HEK293 (cell line): ENCODE data around the gene C20orf96.
A peak's percentile ranks its signal among the peaks of the same experiment; 100 is the strongest.

Experiments used
- CTCF ChIA-PET: fragments of 350-600 bp; formaldehyde crosslinking; extraction: SDS; loops from one replicate; lab custom pipeline; 2021; ENCODE audit warnings: antibody characterized with exemption; lab: Yijun Ruan, JAX
- POLR2A ChIA-PET: fragments of 300-600 bp; formaldehyde crosslinking; extraction: SDS; loops from one replicate; lab custom pipeline; 2020; ENCODE audit warnings: antibody characterized with exemption, inconsistent platforms; lab: Yijun Ruan, JAX
- H3K27ac ChIP-seq: fragments of 200-500 bp; sonication (Bioruptor generic); 2 replicates; pipeline ENCODE4 v1.5.1; 2014; ENCODE audit warnings: low read depth, low read length, control low read depth, inconsistent platforms; ENCODE audit errors: extremely low read depth
- H3K36me3 ChIP-seq, 2 experiments: fragments of 200-500 bp in 1 of 2; sonication (Bioruptor generic) in 1 of 2; 1 replicate in 1 of 2; 2 replicates in 1 of 2; pipeline ENCODE4 v1.5.1; 2014 to 2017; ENCODE audit warnings: inconsistent platforms in 2 of 2, low read length in 2 of 2; ENCODE audit not compliant: control insufficient read depth in 2 of 2, insufficient read depth in 1 of 2
- H3K4me1 ChIP-seq: fragments of 200-500 bp; sonication (Bioruptor generic); 2 replicates; pipeline ENCODE4 v1.5.1; 2014; ENCODE audit warnings: mild to moderate bottlenecking, low read length, inconsistent platforms; ENCODE audit not compliant: control insufficient read depth, insufficient read depth
- H3K4me3 ChIP-seq: 2 replicates; pipeline ENCODE4 v1.5.1; 2011; ENCODE audit warnings: low read depth, mild to moderate bottlenecking, control low read depth, low read length, moderate library complexity
- H3K9me3 ChIP-seq: fragments of 200-500 bp; sonication (Bioruptor generic); 2 replicates; pipeline ENCODE4 v1.5.1; 2014; ENCODE audit warnings: low read depth, low read length, inconsistent platforms; ENCODE audit not compliant: control insufficient read depth, insufficient read depth
- FEZF1 ChIP-seq: fragments of 450-650 bp; formaldehyde crosslinking; IDR thresholded peaks from 2 replicates; pipeline ENCODE4 v1.5.1; 2016; ENCODE audit warnings: missing biosample characterization, missing genetic modification characterization
- IKZF3 ChIP-seq: fragments of 450-650 bp; IDR thresholded peaks from 2 replicates; pipeline ENCODE4 v1.5.0; 2018; ENCODE audit warnings: missing biosample characterization, mild to moderate bottlenecking, missing genetic modification characterization, moderate library complexity
- KLF16 ChIP-seq: fragments of 450-650 bp; formaldehyde crosslinking; IDR thresholded peaks from 2 replicates; pipeline ENCODE4 v1.5.1; 2017; ENCODE audit warnings: missing biosample characterization, missing genetic modification characterization
- KLF9 ChIP-seq: fragments of 450-650 bp; formaldehyde crosslinking; IDR thresholded peaks from 2 replicates; pipeline ENCODE4 v1.5.1; 2016; ENCODE audit warnings: missing biosample characterization, missing genetic modification characterization, low read depth
- SP2 ChIP-seq: fragments of 450-650 bp; formaldehyde crosslinking; IDR thresholded peaks from 2 replicates; pipeline ENCODE4 v1.5.1; 2016; ENCODE audit warnings: missing biosample characterization, missing genetic modification characterization
- YY1 ChIP-seq: fragments of 450-650 bp; formaldehyde crosslinking; IDR thresholded peaks from 2 replicates; pipeline ENCODE4 v1.5.1; 2018; ENCODE audit warnings: missing biosample characterization, missing genetic modification characterization
- ZBTB7A ChIP-seq: fragments of 450-650 bp; formaldehyde crosslinking; IDR thresholded peaks from 2 replicates; pipeline ENCODE4 v1.5.1; 2016; ENCODE audit warnings: low read depth, missing biosample characterization, missing genetic modification characterization
- ZBTB8A ChIP-seq: fragments of 450-650 bp; formaldehyde crosslinking; IDR thresholded peaks from 2 replicates; pipeline ENCODE4 v1.5.1; 2016; ENCODE audit warnings: missing biosample characterization, missing genetic modification characterization
- ZEB2 ChIP-seq: fragments of 450-650 bp; formaldehyde crosslinking; IDR thresholded peaks from 2 replicates; pipeline ENCODE4 v1.5.1; 2016; ENCODE audit warnings: missing biosample characterization, missing genetic modification characterization
- ZFHX2 ChIP-seq: fragments of 450-650 bp; formaldehyde crosslinking; conservative IDR thresholded peaks from 2 replicates; pipeline ENCODE4 v1.5.1; 2016; ENCODE audit warnings: missing biosample characterization, missing genetic modification characterization
- ZFP3 ChIP-seq: fragments of 450-650 bp; formaldehyde crosslinking; IDR thresholded peaks from 2 replicates; pipeline ENCODE4 v1.5.1; 2016; ENCODE audit warnings: low read depth, missing biosample characterization, missing genetic modification characterization
- ZNF140 ChIP-seq: fragments of 450-650 bp; formaldehyde crosslinking; IDR thresholded peaks from 2 replicates; pipeline ENCODE4 v1.5.1; 2016; ENCODE audit warnings: missing biosample characterization, missing genetic modification characterization
- ZNF146 ChIP-seq: fragments of 450-650 bp; formaldehyde crosslinking; IDR thresholded peaks from 2 replicates; pipeline ENCODE4 v1.5.1; 2016; ENCODE audit warnings: missing biosample characterization, missing genetic modification characterization
- ZNF223 ChIP-seq: fragments of 450-650 bp; formaldehyde crosslinking; IDR thresholded peaks from 2 replicates; pipeline ENCODE4 v1.5.1; 2016; ENCODE audit warnings: missing biosample characterization, missing genetic modification characterization
- ZNF266 ChIP-seq: fragments of 450-650 bp; formaldehyde crosslinking; IDR thresholded peaks from 2 replicates; pipeline ENCODE4 v1.5.1; 2016; ENCODE audit warnings: missing biosample characterization, missing genetic modification characterization, low read depth
- ZNF335 ChIP-seq: fragments of 450-650 bp; formaldehyde crosslinking; conservative IDR thresholded peaks from 2 replicates; pipeline ENCODE4 v1.5.1; 2016; ENCODE audit warnings: missing biosample characterization, missing genetic modification characterization
- ZNF423 ChIP-seq: fragments of 450-650 bp; formaldehyde crosslinking; IDR thresholded peaks from 2 replicates; pipeline ENCODE4 v1.5.1; 2016; ENCODE audit warnings: missing biosample characterization, missing genetic modification characterization
- ZNF473 ChIP-seq: fragments of 450-650 bp; formaldehyde crosslinking; IDR thresholded peaks from 2 replicates; pipeline ENCODE4 v1.5.1; 2017; ENCODE audit warnings: missing biosample characterization, missing genetic modification characterization
- ZNF501 ChIP-seq: fragments of 450-650 bp; formaldehyde crosslinking; IDR thresholded peaks from 2 replicates; pipeline ENCODE4 v1.5.1; 2016; ENCODE audit warnings: missing biosample characterization, missing genetic modification characterization
- ZNF529 ChIP-seq: fragments of 450-650 bp; formaldehyde crosslinking; IDR thresholded peaks from 2 replicates; pipeline ENCODE4 v1.5.1; 2017; ENCODE audit warnings: missing genetic modification characterization, missing biosample characterization; ENCODE audit not compliant: insufficient replicate concordance
- ZNF571 ChIP-seq: fragments of 450-650 bp; formaldehyde crosslinking; IDR thresholded peaks from 2 replicates; pipeline ENCODE4 v1.5.0; 2017; ENCODE audit warnings: missing biosample characterization, missing genetic modification characterization
- ZNF610 ChIP-seq: fragments of 450-650 bp; formaldehyde crosslinking; IDR thresholded peaks from 2 replicates; pipeline ENCODE4 v1.5.1; 2016; ENCODE audit warnings: missing biosample characterization, missing genetic modification characterization, borderline replicate concordance
- ZXDB ChIP-seq: fragments of 450-650 bp; formaldehyde crosslinking; IDR thresholded peaks from 2 replicates; pipeline ENCODE4 v1.5.1; 2016; ENCODE audit warnings: missing biosample characterization, missing genetic modification characterization
- TF ChIP-seq, protein P1 (sequence below): fragments of 450-650 bp; formaldehyde crosslinking; IDR thresholded peaks from 2 replicates; pipeline ENCODE4 v1.5.1; 2016; ENCODE audit warnings: missing biosample characterization, missing genetic modification characterization
- TF ChIP-seq, protein P2 (sequence below): fragments of 450-650 bp; formaldehyde crosslinking; IDR thresholded peaks from 2 replicates; pipeline ENCODE4 v1.5.1; 2016; ENCODE audit warnings: missing biosample characterization, missing genetic modification characterization
- TF ChIP-seq, protein P3 (sequence below): fragments of 450-650 bp; formaldehyde crosslinking; IDR thresholded peaks from 2 replicates; pipeline ENCODE4 v1.5.1; 2016; ENCODE audit warnings: missing biosample characterization, missing genetic modification characterization
- TF ChIP-seq, protein P4 (sequence below): fragments of 450-650 bp; IDR thresholded peaks from 2 replicates; pipeline ENCODE4 v1.5.1; 2018; ENCODE audit warnings: missing biosample characterization, missing genetic modification characterization
- TF ChIP-seq, protein P5 (sequence below): fragments of 450-650 bp; formaldehyde crosslinking; IDR thresholded peaks from 2 replicates; pipeline ENCODE4 v1.5.1; 2016; ENCODE audit warnings: missing biosample characterization, missing genetic modification characterization

Gene C20orf96

DNA sequence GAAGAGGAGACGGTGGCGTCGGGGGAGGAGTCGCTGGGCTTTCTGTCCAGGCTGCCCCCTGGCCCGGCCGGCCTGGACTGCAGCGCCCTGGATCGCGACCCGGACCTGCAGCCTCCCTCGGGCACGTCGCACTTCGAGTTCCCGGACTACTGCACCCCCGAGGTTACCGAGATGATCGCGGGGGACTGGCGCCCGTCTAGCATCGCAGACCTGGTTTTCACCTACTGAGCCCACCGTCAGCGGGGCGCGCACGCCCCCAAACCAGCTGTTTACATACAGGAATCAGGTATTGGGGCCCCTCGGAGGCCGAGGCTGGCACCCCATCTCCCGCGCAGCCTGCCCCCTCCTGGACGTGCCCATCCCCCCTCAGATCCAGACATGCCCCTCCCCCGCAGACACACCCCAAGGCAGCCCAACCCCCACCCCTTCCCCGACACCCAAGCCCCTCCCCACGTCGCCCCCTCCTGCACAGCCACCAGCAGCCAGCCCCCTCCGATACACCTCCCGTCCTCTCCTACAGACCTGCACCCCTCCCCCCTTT, 36.2 kb upstream of the C20orf96 start (continued):
- TF ChIP-seq ZFP3, result no peak
- TF ChIP-seq, protein P1, sequence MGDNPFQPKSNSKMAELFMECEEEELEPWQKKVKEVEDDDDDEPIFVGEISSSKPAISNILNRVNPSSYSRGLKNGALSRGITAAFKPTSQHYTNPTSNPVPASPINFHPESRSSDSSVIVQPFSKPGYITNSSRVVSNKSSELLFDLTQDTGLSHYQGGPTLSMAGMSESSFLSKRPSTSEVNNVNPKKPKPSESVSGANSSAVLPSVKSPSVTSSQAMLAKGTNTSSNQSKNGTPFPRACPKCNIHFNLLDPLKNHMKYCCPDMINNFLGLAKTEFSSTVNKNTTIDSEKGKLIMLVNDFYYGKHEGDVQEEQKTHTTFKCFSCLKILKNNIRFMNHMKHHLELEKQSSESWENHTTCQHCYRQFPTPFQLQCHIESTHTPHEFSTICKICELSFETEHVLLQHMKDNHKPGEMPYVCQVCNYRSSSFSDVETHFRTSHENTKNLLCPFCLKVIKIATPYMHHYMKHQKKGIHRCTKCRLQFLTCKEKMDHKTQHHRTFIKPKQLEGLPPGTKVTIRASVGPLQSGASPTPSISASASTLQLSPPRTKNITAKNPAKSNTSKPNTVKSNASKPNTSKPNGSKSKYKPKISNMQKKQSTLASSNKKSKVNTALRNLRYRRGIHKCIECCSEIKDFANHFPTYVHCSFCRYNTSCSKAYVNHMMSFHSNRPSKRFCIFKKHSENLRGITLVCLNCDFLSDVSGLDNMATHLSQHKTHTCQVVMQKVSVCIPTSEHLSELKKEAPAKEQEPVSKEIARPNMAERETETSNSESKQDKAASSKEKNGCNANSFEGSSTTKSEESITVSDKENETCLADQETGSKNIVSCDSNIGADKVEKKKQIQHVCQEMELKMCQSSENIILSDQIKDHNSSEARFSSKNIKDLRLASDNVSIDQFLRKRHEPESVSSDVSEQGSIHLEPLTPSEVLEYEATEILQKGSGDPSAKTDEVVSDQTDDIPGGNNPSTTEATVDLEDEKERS, result no peak
- TF ChIP-seq, protein P2, sequence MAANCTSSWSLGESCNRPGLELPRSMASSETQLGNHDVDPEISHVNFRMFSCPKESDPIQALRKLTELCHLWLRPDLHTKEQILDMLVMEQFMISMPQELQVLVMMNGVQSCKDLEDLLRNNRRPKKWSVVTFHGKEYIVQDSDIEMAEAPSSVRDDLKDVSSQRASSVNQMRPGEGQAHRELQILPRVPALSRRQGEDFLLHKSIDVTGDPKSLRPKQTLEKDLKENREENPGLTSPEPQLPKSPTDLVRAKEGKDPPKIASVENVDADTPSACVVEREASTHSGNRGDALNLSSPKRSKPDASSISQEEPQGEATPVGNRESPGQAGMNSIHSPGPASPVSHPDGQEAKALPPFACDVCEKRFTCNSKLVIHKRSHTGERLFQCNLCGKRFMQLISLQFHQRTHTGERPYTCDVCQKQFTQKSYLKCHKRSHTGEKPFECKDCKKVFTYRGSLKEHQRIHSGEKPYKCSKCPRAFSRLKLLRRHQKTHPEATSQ, result peak; percentile 72; the same call in 1 of the 2 replicates
- TF ChIP-seq, protein P3, sequence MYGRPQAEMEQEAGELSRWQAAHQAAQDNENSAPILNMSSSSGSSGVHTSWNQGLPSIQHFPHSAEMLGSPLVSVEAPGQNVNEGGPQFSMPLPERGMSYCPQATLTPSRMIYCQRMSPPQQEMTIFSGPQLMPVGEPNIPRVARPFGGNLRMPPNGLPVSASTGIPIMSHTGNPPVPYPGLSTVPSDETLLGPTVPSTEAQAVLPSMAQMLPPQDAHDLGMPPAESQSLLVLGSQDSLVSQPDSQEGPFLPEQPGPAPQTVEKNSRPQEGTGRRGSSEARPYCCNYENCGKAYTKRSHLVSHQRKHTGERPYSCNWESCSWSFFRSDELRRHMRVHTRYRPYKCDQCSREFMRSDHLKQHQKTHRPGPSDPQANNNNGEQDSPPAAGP, result 0 out of 2 replicates have a peak, but pooled peaks have one; percentile 4
- peak; percentile 49; the same call in 1 of the 2 replicates for TF ChIP-seq ZBTB7A (tag by site-specific recombination)
- TF ChIP-seq ZNF146 (tag by site-specific recombination), result no peak; the same call in none of the 2 replicates
- TF ChIP-seq ZNF501 (tag by site-specific recombination), result 0 out of 2 replicates have a peak, but pooled peaks have one; percentile 12
- TF ChIP-seq ZNF335 (tag by site-specific recombination), result peak; percentile 25
- TF ChIP-seq ZNF223 (tag by site-specific recombination), result no peak
- TF ChIP-seq ZBTB8A (tag by site-specific recombination), result 0 out of 2 replicates have a peak, but pooled peaks have one; percentile 36
- TF ChIP-seq ZNF610, result no peak
- peak; percentile 15; the same call in 1 of the 2 replicates for TF ChIP-seq ZNF423
- no peak for TF ChIP-seq ZXDB (tag by site-specific recombination)

DNA sequence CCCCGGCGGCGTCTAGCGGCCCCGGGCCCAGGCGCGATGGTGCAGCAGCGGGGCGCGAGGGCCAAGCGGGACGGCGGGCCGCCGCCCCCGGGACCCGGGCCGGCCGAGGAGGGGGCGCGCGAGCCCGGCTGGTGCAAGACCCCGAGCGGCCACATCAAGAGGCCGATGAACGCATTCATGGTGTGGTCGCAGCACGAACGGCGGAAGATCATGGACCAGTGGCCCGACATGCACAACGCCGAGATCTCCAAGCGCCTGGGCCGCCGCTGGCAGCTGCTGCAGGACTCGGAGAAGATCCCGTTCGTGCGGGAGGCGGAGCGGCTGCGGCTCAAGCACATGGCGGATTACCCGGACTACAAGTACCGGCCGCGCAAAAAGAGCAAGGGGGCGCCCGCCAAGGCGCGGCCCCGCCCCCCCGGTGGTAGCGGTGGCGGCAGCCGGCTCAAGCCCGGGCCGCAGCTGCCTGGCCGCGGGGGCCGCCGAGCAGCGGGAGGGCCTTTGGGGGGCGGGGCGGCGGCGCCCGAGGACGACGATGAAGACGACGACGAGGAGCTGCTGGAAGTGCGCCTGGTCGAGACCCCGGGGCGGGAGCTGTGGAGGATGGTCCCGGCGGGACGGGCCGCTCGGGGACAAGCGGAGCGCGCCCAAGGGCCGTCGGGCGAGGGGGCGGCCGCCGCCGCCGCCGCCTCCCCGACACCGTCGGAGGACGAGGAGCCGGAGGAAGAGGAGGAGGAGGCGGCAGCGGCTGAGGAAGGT, 35.5 kb upstream of the C20orf96 start:
- peaks cover 0 to 5% of the 10 kb centered on the region in 2 experiments; a peak in 1 of 3 replicates for H3K36me3 ChIP-seq
- H3K27ac ChIP-seq, result peak overlapping the region; percentile 99
- peaks cover 13% of the 10 kb centered on the region for H3K4me1 ChIP-seq
- no peaks in the 10 kb centered on the region for H3K9me3 ChIP-seq
- ChIA-PET POLR2A (interaction anchor here (1.4 to 5.6 kb wide), 2 partner anchors 21 to 26 kb away, joined by 7 to 74 read pairs; partner anchors contain the start of genes NRSN2 and ZCCHC3), CTCF (no interaction called here)
- H3K4me3 ChIP-seq, result peak overlapping the region; percentile 42
- no peak for TF ChIP-seq ZNF473 (tag by site-specific recombination)
- 0 out of 2 replicates have a peak, but pooled peaks have one; percentile 35 for TF ChIP-seq IKZF3 (tag by site-specific recombination)
- peak; percentile 66; the same call in 1 of the 2 replicates for TF ChIP-seq ZBTB8A (tag by site-specific recombination)
- TF ChIP-seq YY1 (tag by site-specific recombination), result peak; percentile 11; the same call in 1 of the 2 replicates
- TF ChIP-seq KLF16 (tag by site-specific recombination), result peak; percentile 33; the same call in 1 of the 2 replicates
- TF ChIP-seq ZFHX2 (tag by site-specific recombination), result 0 out of 2 replicates have a peak, but pooled peaks have one; percentile 23
- TF ChIP-seq, protein P4, sequence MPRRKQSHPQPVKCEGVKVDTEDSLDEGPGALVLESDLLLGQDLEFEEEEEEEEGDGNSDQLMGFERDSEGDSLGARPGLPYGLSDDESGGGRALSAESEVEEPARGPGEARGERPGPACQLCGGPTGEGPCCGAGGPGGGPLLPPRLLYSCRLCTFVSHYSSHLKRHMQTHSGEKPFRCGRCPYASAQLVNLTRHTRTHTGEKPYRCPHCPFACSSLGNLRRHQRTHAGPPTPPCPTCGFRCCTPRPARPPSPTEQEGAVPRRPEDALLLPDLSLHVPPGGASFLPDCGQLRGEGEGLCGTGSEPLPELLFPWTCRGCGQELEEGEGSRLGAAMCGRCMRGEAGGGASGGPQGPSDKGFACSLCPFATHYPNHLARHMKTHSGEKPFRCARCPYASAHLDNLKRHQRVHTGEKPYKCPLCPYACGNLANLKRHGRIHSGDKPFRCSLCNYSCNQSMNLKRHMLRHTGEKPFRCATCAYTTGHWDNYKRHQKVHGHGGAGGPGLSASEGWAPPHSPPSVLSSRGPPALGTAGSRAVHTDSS (tag by site-specific recombination), result peak; percentile 95
- TF ChIP-seq ZNF335 (tag by site-specific recombination), result peak; percentile 57
- no peak for TF ChIP-seq ZNF571
- TF ChIP-seq ZNF529, result no peak
- TF ChIP-seq ZNF140 (tag by site-specific recombination), result no peak
- TF ChIP-seq KLF9 (tag by site-specific recombination), result peak; percentile 64
- TF ChIP-seq ZEB2, result no peak; the same call in none of the 2 replicates
- no peak for TF ChIP-seq ZNF266 (tag by site-specific recombination)
- TF ChIP-seq FEZF1 (tag by site-specific recombination), result peak; percentile 78
- TF ChIP-seq, protein P5, sequence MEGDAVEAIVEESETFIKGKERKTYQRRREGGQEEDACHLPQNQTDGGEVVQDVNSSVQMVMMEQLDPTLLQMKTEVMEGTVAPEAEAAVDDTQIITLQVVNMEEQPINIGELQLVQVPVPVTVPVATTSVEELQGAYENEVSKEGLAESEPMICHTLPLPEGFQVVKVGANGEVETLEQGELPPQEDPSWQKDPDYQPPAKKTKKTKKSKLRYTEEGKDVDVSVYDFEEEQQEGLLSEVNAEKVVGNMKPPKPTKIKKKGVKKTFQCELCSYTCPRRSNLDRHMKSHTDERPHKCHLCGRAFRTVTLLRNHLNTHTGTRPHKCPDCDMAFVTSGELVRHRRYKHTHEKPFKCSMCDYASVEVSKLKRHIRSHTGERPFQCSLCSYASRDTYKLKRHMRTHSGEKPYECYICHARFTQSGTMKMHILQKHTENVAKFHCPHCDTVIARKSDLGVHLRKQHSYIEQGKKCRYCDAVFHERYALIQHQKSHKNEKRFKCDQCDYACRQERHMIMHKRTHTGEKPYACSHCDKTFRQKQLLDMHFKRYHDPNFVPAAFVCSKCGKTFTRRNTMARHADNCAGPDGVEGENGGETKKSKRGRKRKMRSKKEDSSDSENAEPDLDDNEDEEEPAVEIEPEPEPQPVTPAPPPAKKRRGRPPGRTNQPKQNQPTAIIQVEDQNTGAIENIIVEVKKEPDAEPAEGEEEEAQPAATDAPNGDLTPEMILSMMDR, result peak; percentile 35; the same call in 1 of the 2 replicates
- peak; percentile 49 for TF ChIP-seq SP2 (tag by site-specific recombination)
